NCI-H748 (cell line): ENCODE measurements around the gene GGT7.

Experiments used
- DNase-seq: peaks from one replicate; lab custom pipeline; 2025; ENCODE audit not compliant: unreplicated experiment; lab: John Stamatoyannopoulos, UW

Gene GGT7

DNA sequence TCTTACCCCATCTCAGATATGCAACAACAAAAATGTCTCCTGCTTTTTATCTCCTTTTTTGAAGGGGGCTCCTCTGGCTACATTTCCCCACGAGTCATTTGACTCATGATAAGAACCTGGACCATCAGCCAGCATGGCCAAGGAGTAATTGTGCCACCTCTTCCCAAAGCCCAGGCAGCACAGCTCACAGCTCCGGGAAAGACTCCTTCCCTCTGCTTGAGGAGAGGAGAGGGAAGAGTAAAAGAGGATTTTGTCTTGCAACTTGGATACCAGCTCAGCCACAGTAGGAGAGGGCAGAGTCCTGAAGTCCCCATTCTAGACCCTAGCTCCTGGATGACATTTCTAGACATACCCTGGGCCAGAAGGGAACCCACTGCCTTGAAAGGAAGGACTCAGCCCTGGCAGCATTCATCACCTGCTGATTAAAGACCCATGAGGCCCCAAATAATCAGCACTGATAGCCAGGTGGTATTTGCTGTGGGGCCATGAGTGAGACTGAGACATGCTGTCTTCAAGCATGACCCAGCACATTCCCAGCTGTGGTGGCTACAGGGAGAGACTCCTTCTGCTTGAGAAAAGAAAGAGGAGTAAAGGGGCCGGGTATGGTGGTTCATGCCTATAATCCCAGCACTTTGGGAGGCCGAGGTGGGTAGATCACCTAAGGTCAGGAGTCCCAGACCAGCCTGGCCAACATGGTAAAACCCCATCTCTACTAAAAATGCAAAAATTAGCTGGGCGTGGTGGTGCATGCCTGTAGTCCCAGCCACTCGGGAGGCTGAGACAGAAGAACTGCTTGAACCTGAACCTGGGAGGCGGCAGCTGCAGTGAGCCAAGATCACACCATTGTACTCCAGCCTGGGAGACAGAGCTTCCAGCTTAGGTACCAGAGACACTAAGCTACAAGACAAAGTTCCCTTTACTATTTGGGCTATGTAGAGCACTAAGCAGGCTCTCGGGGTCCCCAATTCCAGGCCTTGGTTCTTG, 75.4 kb downstream of the GGT7 start:
- no peak for DNase-seq
